Measurements from ENCODE around the gene SCYGR3. TPM values are rescaled to one million over a fixed set of nuclear protein-coding genes. Genes with fewer than 3 reads are reported as not detected.

SCYGR3 gene
- total RNA-seq, 2 donors from 2014 or later: not detected

DNA sequence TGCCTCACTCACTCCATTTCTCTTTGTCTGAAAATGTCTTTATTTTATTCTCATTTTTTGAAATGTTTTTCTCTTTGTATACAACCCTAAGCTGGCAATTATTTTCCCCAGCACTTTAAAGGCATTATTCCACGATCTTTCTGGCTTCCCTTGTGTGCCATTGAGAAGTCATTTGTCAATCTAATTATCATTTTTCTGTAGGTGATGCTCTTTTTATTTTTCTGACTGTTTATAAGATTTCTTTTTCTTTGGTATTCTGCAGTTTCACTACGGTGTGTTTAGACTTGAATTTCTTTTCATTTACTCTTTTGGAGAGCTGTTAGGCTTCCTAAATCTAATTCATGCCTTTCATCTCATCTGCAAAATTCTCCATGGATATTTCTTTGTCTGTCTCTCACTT lies 10.8 kb upstream of the SCYGR3 start:
- DNase-seq (ENCODE audit: low spot score) (no peak), ATAC-seq (ENCODE audit: insufficient number of reproducible peaks, low FRiP score, low read depth) (no peak)
- no peaks in the 10 kb centered on the region for H3K36me3 ChIP-seq
- H3K27me3 ChIP-seq (replicated peaks; ENCODE audit: insufficient read depth): no peaks in the 10 kb centered on the region
- H3K4me1 ChIP-seq (ENCODE audit: control insufficient read depth in 1 of 2, low read depth in 2 of 2): no peaks in the 10 kb centered on the region
- H3K27ac ChIP-seq: no peak overlapping the region
- H3K9me3 ChIP-seq: no peaks in the 10 kb centered on the region
- no peak overlapping the region for H3K4me3 ChIP-seq
- TF ChIP-seq, protein P1, sequence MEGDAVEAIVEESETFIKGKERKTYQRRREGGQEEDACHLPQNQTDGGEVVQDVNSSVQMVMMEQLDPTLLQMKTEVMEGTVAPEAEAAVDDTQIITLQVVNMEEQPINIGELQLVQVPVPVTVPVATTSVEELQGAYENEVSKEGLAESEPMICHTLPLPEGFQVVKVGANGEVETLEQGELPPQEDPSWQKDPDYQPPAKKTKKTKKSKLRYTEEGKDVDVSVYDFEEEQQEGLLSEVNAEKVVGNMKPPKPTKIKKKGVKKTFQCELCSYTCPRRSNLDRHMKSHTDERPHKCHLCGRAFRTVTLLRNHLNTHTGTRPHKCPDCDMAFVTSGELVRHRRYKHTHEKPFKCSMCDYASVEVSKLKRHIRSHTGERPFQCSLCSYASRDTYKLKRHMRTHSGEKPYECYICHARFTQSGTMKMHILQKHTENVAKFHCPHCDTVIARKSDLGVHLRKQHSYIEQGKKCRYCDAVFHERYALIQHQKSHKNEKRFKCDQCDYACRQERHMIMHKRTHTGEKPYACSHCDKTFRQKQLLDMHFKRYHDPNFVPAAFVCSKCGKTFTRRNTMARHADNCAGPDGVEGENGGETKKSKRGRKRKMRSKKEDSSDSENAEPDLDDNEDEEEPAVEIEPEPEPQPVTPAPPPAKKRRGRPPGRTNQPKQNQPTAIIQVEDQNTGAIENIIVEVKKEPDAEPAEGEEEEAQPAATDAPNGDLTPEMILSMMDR (IDR thresholded peaks at IDR 0.05): no peak

DNA sequence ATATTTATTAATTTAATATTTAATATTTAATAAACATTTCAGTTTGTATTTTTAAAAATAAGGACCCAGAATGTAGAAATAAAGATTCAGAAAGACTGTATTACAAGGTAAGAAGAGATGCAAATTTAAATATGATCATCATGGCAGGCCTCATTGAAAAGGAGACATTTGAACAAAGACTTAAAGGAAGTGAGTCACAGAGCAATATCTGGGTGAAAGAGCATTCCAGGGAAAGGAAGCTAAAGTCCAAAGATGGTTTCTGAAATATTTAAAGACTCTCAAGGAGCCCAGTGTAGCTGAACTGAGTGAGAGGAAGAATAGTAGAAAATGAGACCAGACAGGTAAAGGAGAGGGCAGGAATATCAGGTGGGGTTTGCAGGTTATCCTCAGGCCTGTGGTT lies 8.6 kb upstream of the SCYGR3 start:
- no peak for DNase-seq (ENCODE audit: low spot score)
- H3K27ac ChIP-seq: no peak overlapping the region
- ATAC-seq (ENCODE audit: insufficient number of reproducible peaks, low FRiP score, low read depth): no peak
- H3K27me3 ChIP-seq (replicated peaks; ENCODE audit: insufficient read depth): no peaks in the 10 kb centered on the region
- H3K36me3 ChIP-seq: no peaks in the 10 kb centered on the region
- TF ChIP-seq, protein P1 (IDR thresholded peaks at IDR 0.05): no peak
- H3K9me3 ChIP-seq: no peaks in the 10 kb centered on the region
- no peak overlapping the region for H3K4me3 ChIP-seq
- no peaks in the 10 kb centered on the region for H3K4me1 ChIP-seq (ENCODE audit: control insufficient read depth in 1 of 2, low read depth in 2 of 2)

GRCh38 chr2:227617316-227618230 lies 2.9 kb upstream of the SCYGR3 start, which contains the start of gene SCYGR4:
Gene SCYGR4, plus strand, starts transcription at chr2:227617498. Its CDS starts 0 bp downstream, at chr2:227617498.
- H3K27ac ChIP-seq: no peak within 1 kb of the TSS
- H3K9me3 ChIP-seq: no peaks in the 10 kb centered on the region
- no peaks in the 10 kb centered on the region for H3K36me3 ChIP-seq
- ATAC-seq (ENCODE audit: insufficient number of reproducible peaks, low FRiP score, low read depth) (no peak), DNase-seq (ENCODE audit: low spot score) (no peak)
- no peaks in the 10 kb centered on the region for H3K4me1 ChIP-seq (ENCODE audit: control insufficient read depth in 1 of 2, low read depth in 2 of 2)
- H3K4me3 ChIP-seq: no peak within 1 kb of the TSS
- TF ChIP-seq, protein P1 (IDR thresholded peaks at IDR 0.05): no peak
- H3K27me3 ChIP-seq (replicated peaks; ENCODE audit: insufficient read depth): no peaks in the 10 kb centered on the region

DNA sequence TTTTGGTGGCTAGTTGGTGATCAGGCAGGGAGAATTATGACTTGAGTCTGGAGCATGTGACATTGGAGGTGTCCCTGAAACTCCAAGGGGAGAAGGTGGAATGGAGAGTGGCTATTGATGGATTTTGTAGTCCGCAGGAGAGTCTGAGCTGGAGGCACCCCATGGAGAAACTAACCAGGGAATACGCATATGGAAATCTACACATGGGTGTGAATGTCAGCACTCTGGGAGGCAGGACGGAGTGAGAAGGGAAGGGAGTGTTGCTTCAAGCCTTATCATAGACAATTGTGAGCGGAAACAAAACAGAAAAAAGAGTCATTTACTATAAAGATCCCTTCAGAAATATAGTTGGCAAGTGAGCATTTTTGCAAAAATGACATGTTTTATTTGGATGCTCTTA lies 2.0 kb upstream of the SCYGR3 start:
- Histone ChIP-seq H3K36me3 (no peaks in the 10 kb centered on the region), H3K4me1 (ENCODE audit: control insufficient read depth in 1 of 2, low read depth in 2 of 2) (no peaks in the 10 kb centered on the region), H3K9me3 (no peaks in the 10 kb centered on the region), H3K27me3 (replicated peaks; ENCODE audit: insufficient read depth) (no peaks in the 10 kb centered on the region), H3K27ac (no peak overlapping the region), H3K4me3 (no peak overlapping the region)
- ATAC-seq (ENCODE audit: insufficient number of reproducible peaks, low FRiP score, low read depth): no peak
- TF ChIP-seq, protein P1 (IDR thresholded peaks at IDR 0.05): no peak
- DNase-seq (ENCODE audit: low spot score): no peak

DNA sequence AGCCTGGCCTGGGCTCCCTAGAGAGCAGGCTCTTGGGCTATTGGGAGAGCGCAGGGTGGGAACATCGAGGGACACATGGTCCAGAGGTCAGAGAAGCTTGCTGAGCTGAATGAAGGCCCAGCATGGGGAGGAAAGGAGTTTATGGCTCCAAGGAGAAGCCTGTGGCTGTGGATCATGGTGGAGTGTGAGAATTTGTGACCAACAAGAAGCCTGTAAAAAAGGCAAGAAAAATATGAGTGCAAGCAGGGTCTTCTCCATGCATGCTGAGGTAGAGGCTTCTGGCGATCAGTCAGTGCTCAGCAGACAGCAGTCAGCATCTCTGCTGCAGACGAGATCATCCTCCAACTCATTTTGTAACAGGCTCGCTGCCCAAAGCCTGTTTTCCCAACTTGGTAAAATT lies 1.3 kb upstream of the SCYGR3 start:
- DNase-seq (ENCODE audit: low spot score) (no peak), ATAC-seq (ENCODE audit: insufficient number of reproducible peaks, low FRiP score, low read depth) (no peak)
- Histone ChIP-seq H3K36me3 (no peaks in the 10 kb centered on the region), H3K9me3 (no peaks in the 10 kb centered on the region), H3K27me3 (replicated peaks; ENCODE audit: insufficient read depth) (no peaks in the 10 kb centered on the region), H3K4me3 (no peak overlapping the region), H3K4me1 (ENCODE audit: control insufficient read depth in 1 of 2, low read depth in 2 of 2) (no peaks in the 10 kb centered on the region), H3K27ac (no peak overlapping the region)
- TF ChIP-seq, protein P1 (IDR thresholded peaks at IDR 0.05): no peak

All from thoracic aorta (tissue), 2 donors.